Mesodermal cell (in vitro differentiated cells): Measurements from ENCODE around the gene TACR2.

ENCODE experiments used
- H3K27ac ChIP-seq: 2 replicates; pipeline ENCODE4 v1.7.0; 2013; ENCODE audit warnings: mild to moderate bottlenecking, low read depth, low read length, moderate library complexity; ENCODE audit not compliant: severe bottlenecking
- H3K36me3 ChIP-seq: 2 replicates; pipeline ENCODE4 v1.7.1; 2013; ENCODE audit warnings: mild to moderate bottlenecking, low read length, moderate library complexity; ENCODE audit not compliant: control insufficient read depth, insufficient read depth
- H3K4me1 ChIP-seq: one replicate; pipeline ENCODE4 v1.7.1; 2013; ENCODE audit warnings: mild to moderate bottlenecking, low read length; ENCODE audit not compliant: insufficient read depth, control insufficient read depth, poor library complexity, severe bottlenecking
- H3K4me3 ChIP-seq: 2 replicates; pipeline ENCODE4 v1.7.0; 2013; ENCODE audit warnings: low read length, control low read depth, mild to moderate bottlenecking; ENCODE audit not compliant: insufficient read depth, poor library complexity, severe bottlenecking; ENCODE audit errors: extremely low read depth
- H3K9me3 ChIP-seq: 2 replicates; pipeline ENCODE4 v1.7.1; 2013; ENCODE audit warnings: mild to moderate bottlenecking, low read length, moderate library complexity; ENCODE audit not compliant: control insufficient read depth
- WGBS, 2 experiments: methylation state at CpG; one replicate each; pipeline ENCODE4 v1.1.5; 2013; ENCODE audit warnings: missing lambda C conversion rate in 2 of 2; ENCODE audit not compliant: insufficient coverage in 2 of 2; 5-methylcytosine and 5-hydroxymethylcytosine counted together

The TACR2 gene

GRCh38 chr10:69374242-69374641, 42.5 kb downstream of the TACR2 start:
- 96 to 98% methylated on average over 13 of the region's 13 CpGs for WGBS, 2 experiments
- H3K4me3 ChIP-seq = no peak overlapping the region
- H3K9me3 ChIP-seq = no peaks in the 10 kb centered on the region
- peaks cover 75% of the 10 kb centered on the region for H3K36me3 ChIP-seq
- H3K4me1 ChIP-seq = peaks cover 28% of the 10 kb centered on the region
- H3K27ac ChIP-seq = no peak overlapping the region

- Histone ChIP-seq H3K4me3 (no peak overlapping the region), H3K27ac (no peak overlapping the region), H3K36me3 (peaks cover 79% of the 10 kb centered on the region), H3K4me1 (peaks cover 17% of the 10 kb centered on the region), H3K9me3 (no peaks in the 10 kb centered on the region)
- 89 to 91% methylated on average over 7 to 9 of the region's 9 CpGs for WGBS, 2 experiments
Measured at GRCh38 chr10:69372126-69372980, 44.4 kb downstream of the TACR2 start.

- WGBS, 2 experiments = 81 to 92% methylated on average over 2 to 3 of the region's 4 CpGs
- peaks cover 84% of the 10 kb centered on the region for H3K36me3 ChIP-seq
- H3K27ac ChIP-seq = no peak overlapping the region
- H3K9me3 ChIP-seq = no peaks in the 10 kb centered on the region
- peaks cover 5% of the 10 kb centered on the region for H3K4me1 ChIP-seq
- H3K4me3 ChIP-seq = no peak overlapping the region
Measured at GRCh38 chr10:69367469-69367868, 49.2 kb downstream of the TACR2 start.

- Histone ChIP-seq H3K4me1 (peaks cover 11% of the 10 kb centered on the region), H3K4me3 (no peak overlapping the region), H3K27ac (no peak overlapping the region), H3K9me3 (no peaks in the 10 kb centered on the region), H3K36me3 (peaks cover 78% of the 10 kb centered on the region)
- 94 to 96% methylated on average over 2 to 4 of the region's 5 CpGs for WGBS, 2 experiments
Measured at GRCh38 chr10:69366738-69367137, 50.0 kb downstream of the TACR2 start.

- H3K4me3 ChIP-seq = no peak overlapping the region
- peaks cover 68% of the 10 kb centered on the region for H3K36me3 ChIP-seq
- H3K27ac ChIP-seq = no peak overlapping the region
- peaks cover 11% of the 10 kb centered on the region for H3K4me1 ChIP-seq
- H3K9me3 ChIP-seq = no peaks in the 10 kb centered on the region
- WGBS, 2 experiments = 94 to 95% methylated on average over 6 of the region's 9 CpGs
Measured at GRCh38 chr10:69364232-69364940, 52.3 kb downstream of the TACR2 start.

GRCh38 chr10:69363666-69364065, 53.1 kb downstream of the TACR2 start:
- WGBS, 2 experiments = 94 to 100% methylated on average over 2 of the region's 5 CpGs
- peaks cover 11% of the 10 kb centered on the region for H3K4me1 ChIP-seq
- no peak overlapping the region for H3K4me3 ChIP-seq
- H3K27ac ChIP-seq = no peak overlapping the region
- peaks cover 60% of the 10 kb centered on the region for H3K36me3 ChIP-seq
- H3K9me3 ChIP-seq = no peaks in the 10 kb centered on the region

GRCh38 chr10:69362471-69362954, 54.2 kb downstream of the TACR2 start:
- Histone ChIP-seq H3K4me1 (peaks cover 11% of the 10 kb centered on the region), H3K36me3 (peaks cover 50% of the 10 kb centered on the region), H3K9me3 (no peaks in the 10 kb centered on the region), H3K27ac (no peak overlapping the region), H3K4me3 (no peak overlapping the region)
- 95 to 96% methylated on average over 11 of the region's 13 CpGs for WGBS, 2 experiments

GRCh38 chr10:69361303-69361614, 55.5 kb downstream of the TACR2 start:
- Histone ChIP-seq H3K4me3 (no peak overlapping the region), H3K36me3 (peaks cover 43% of the 10 kb centered on the region), H3K4me1 (peaks cover 11% of the 10 kb centered on the region), H3K9me3 (no peaks in the 10 kb centered on the region), H3K27ac (no peak overlapping the region)
- WGBS, 2 experiments = 82 to 96% methylated on average over 2 of the region's 2 CpGs

GRCh38 chr10:69360485-69361302, 56.0 kb downstream of the TACR2 start:
- Histone ChIP-seq H3K36me3 (peaks cover 38% of the 10 kb centered on the region), H3K9me3 (no peaks in the 10 kb centered on the region), H3K4me1 (peaks cover 11% of the 10 kb centered on the region), H3K4me3 (no peak overlapping the region), H3K27ac (no peak overlapping the region)
- WGBS, 2 experiments = 92 to 97% methylated on average over 6 to 7 of the region's 8 CpGs

- H3K27ac ChIP-seq = no peak overlapping the region
- peaks cover 11% of the 10 kb centered on the region for H3K4me1 ChIP-seq
- H3K9me3 ChIP-seq = no peaks in the 10 kb centered on the region
- peaks cover 29% of the 10 kb centered on the region for H3K36me3 ChIP-seq
- 95% methylated on average over 4 of the region's 5 CpGs for WGBS, 2 experiments
- no peak overlapping the region for H3K4me3 ChIP-seq
Measured at GRCh38 chr10:69359594-69359993, 57.1 kb downstream of the TACR2 start.
